GM21529 (cell line): ENCODE results near the gene TSPAN5.
"Not testable (repeated sequence)": the region's sequence is repeated elsewhere in the genome, so short reads cannot be mapped to it uniquely, and the experiment has no call there.

Experiments
- ATAC-seq: cut with Tn5 transposase; IDR thresholded peaks from one replicate; pipeline ENCODE4 v1.9.1; 2021; ENCODE audit not compliant: unreplicated experiment

TSPAN5 gene

GRCh38 chr4:98470366-98470765, 188.0 kb downstream of the TSPAN5 start:
- no peak for ATAC-seq

GRCh38 chr4:98469771-98470170, 188.6 kb downstream of the TSPAN5 start:
- ATAC-seq = no peak

GRCh38 chr4:98468709-98469108, 189.7 kb downstream of the TSPAN5 start:
- ATAC-seq = no peak

GRCh38 chr4:98467627-98468072, 190.8 kb downstream of the TSPAN5 start:
- peak; percentile 99 for ATAC-seq

- ATAC-seq = peak; percentile 13
Measured at GRCh38 chr4:98466868-98467599, 191.4 kb downstream of the TSPAN5 start.

GRCh38 chr4:98462487-98462886, 195.9 kb downstream of the TSPAN5 start:
- ATAC-seq = no peak

- ATAC-seq = not testable (repeated sequence)
Measured at GRCh38 chr4:98461121-98461865, 197.1 kb downstream of the TSPAN5 start.

- not testable (repeated sequence) for ATAC-seq
Measured at GRCh38 chr4:98457422-98457821, 201.0 kb downstream of the TSPAN5 start.

- ATAC-seq = no peak
Measured at GRCh38 chr4:98452091-98452490, 206.3 kb downstream of the TSPAN5 start.

- peak; percentile 32 for ATAC-seq
Measured at GRCh38 chr4:98448908-98449307, 209.5 kb downstream of the TSPAN5 start.

- peak; percentile 25 for ATAC-seq
Measured at GRCh38 chr4:98447648-98448047, 210.8 kb downstream of the TSPAN5 start.

GRCh38 chr4:98446499-98447375, 211.7 kb downstream of the TSPAN5 start:
- ATAC-seq = peak; percentile 72

GRCh38 chr4:98444371-98444770, 214.0 kb downstream of the TSPAN5 start:
- no peak for ATAC-seq

- no peak for ATAC-seq
Measured at GRCh38 chr4:98434816-98435215, 223.6 kb downstream of the TSPAN5 start.

GRCh38 chr4:98433691-98434090, 224.7 kb downstream of the TSPAN5 start:
- no peak for ATAC-seq

GRCh38 chr4:98430708-98431403, 227.6 kb downstream of the TSPAN5 start:
- no peak for ATAC-seq

- ATAC-seq = no peak
Measured at GRCh38 chr4:98423009-98423408, 235.4 kb downstream of the TSPAN5 start.

GRCh38 chr4:98421111-98421510, 237.3 kb downstream of the TSPAN5 start:
- no peak for ATAC-seq
